ENCODE measurements around the gene COPE.

DNA sequence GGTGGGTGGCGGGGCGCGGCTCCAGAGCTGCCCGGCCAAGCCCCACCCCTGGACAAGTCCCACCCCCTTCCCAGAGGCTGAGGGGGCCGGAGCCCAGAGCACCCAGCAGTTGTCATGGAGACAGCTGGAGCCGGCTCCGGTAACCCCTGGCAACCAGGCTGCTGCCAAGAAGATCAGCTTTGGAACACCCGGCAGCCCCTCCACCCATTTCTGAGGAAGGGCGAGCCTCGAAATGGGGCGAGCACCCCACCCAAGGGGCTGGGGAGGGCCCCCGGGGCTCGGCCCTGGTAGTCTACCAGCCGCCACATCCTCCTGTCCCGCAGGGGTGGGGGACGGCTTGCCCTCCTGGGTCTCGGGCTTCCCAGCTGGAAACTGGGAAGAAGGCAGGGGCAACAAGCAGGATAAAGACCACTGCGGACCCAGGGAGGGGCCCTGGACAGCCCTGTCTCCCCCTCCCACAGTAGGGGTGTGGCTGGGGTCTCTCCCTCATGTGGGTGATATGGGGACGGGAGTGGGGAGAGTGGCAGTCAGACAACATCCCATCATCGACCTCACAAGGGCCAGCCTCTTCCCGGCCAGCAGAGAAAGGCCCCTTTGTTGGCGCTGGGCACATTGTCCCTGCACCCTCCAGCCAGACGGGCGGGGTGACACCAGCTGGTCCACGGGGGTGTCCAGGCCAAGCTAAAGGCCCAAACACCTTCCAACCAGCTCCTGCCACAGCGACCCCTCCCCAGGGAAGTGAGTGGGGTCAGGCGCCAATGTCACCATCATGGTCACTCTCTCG, 24.7 kb downstream of the COPE start:
- TF ChIP-seq, protein P1, sequence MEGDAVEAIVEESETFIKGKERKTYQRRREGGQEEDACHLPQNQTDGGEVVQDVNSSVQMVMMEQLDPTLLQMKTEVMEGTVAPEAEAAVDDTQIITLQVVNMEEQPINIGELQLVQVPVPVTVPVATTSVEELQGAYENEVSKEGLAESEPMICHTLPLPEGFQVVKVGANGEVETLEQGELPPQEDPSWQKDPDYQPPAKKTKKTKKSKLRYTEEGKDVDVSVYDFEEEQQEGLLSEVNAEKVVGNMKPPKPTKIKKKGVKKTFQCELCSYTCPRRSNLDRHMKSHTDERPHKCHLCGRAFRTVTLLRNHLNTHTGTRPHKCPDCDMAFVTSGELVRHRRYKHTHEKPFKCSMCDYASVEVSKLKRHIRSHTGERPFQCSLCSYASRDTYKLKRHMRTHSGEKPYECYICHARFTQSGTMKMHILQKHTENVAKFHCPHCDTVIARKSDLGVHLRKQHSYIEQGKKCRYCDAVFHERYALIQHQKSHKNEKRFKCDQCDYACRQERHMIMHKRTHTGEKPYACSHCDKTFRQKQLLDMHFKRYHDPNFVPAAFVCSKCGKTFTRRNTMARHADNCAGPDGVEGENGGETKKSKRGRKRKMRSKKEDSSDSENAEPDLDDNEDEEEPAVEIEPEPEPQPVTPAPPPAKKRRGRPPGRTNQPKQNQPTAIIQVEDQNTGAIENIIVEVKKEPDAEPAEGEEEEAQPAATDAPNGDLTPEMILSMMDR (IDR thresholded peaks at IDR 0.05 in 8 of 11, conservative IDR thresholded peaks at IDR 0.05 in 3 of 11), result no peak
- TF ChIP-seq POLR2AphosphoS5 (IDR thresholded peaks at IDR 0.05), result no peak

Measured in spleen (tissue), 7 donors.